ENCODE measurements around the gene SGK2. TPM values are rescaled to one million over a fixed set of nuclear protein-coding genes. Genes with fewer than 3 reads are reported as not detected.

The SGK2 gene
- total RNA-seq, 4 donors from 2014 or later = 0.36 to 1.2 (median 0.55) TPM; not detected in 1

- in situ Hi-C loops (cut with MboI; ENCODE audit: low sequenced_read_pairs in 4 of 4) = no loop called here
- no peaks in the 10 kb centered on the region for H3K9me3 ChIP-seq
- no peak for TF ChIP-seq POLR2A (IDR thresholded peaks at IDR 0.05)
- TF ChIP-seq, protein P1, sequence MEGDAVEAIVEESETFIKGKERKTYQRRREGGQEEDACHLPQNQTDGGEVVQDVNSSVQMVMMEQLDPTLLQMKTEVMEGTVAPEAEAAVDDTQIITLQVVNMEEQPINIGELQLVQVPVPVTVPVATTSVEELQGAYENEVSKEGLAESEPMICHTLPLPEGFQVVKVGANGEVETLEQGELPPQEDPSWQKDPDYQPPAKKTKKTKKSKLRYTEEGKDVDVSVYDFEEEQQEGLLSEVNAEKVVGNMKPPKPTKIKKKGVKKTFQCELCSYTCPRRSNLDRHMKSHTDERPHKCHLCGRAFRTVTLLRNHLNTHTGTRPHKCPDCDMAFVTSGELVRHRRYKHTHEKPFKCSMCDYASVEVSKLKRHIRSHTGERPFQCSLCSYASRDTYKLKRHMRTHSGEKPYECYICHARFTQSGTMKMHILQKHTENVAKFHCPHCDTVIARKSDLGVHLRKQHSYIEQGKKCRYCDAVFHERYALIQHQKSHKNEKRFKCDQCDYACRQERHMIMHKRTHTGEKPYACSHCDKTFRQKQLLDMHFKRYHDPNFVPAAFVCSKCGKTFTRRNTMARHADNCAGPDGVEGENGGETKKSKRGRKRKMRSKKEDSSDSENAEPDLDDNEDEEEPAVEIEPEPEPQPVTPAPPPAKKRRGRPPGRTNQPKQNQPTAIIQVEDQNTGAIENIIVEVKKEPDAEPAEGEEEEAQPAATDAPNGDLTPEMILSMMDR (IDR thresholded peaks at IDR 0.05 in 4 of 5, conservative IDR thresholded peaks at IDR 0.05 in 1 of 5) = no peak
- no peak overlapping the region for H3K4me3 ChIP-seq
- H3K27ac ChIP-seq = no peak overlapping the region
- DNase-seq = no peak
- intact Hi-C loops (cut with DNase I; ENCODE audit: low total_unique reads) = no loop called here
- ATAC-seq = no peak
- no peaks in the 10 kb centered on the region for H3K36me3 ChIP-seq
- no peaks in the 10 kb centered on the region for H3K4me1 ChIP-seq
- no peaks in the 10 kb centered on the region for H3K27me3 ChIP-seq
Measured at GRCh38 chr20:43563991-43564390, 5.2 kb downstream of the SGK2 start.

- intact Hi-C loops (cut with DNase I; ENCODE audit: low total_unique reads) (no loop called here), in situ Hi-C loops (cut with MboI; ENCODE audit: low sequenced_read_pairs in 4 of 4) (no loop called here)
- Histone ChIP-seq H3K27ac (no peak overlapping the region), H3K27me3 (no peaks in the 10 kb centered on the region), H3K4me3 (no peak overlapping the region), H3K4me1 (no peaks in the 10 kb centered on the region), H3K9me3 (no peaks in the 10 kb centered on the region), H3K36me3 (no peaks in the 10 kb centered on the region)
- ATAC-seq = no peak
- no peak for DNase-seq
- TF ChIP-seq POLR2A (IDR thresholded peaks at IDR 0.05) = no peak
- TF ChIP-seq, protein P1 (IDR thresholded peaks at IDR 0.05 in 4 of 5, conservative IDR thresholded peaks at IDR 0.05 in 1 of 5) = no peak
Measured at GRCh38 chr20:43564455-43564854, 5.6 kb downstream of the SGK2 start.

DNA sequence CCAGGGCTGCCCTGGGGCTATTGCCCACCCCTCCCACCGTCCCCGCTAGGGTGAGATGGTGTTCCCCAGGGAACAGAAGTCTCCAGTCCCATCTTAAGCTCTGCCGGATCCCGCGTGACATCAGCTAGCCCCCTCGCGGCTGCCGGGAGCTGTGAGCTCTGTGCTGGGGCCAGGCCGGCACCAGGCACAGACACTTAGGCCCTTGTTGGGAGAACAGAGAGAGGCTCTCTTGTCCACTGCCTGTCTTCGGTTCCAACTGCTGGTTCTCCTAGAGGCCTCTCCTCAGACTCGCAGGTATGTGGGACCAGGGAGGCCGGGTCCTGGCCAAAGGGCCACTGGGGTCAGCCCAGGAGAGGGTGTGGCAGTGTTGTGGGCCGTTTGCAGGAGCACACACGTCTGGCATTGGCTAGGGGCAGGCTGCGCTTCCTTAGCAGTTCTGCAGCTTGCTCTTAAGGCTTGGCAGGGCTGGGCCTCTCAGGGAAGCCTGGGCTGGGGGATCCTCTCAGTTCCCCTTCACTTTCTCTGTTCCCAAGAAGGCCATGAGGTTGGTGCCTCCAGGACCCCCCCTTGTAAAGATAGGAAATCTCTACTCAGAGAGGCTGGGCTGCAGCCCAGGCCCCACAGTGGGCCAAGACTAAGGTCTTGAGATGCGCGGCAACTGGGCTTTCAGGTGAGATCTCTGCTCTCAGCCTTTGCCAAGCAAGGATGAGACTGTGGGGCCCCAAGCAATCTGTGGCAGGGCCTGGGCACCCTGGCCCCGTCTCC lies 6.3 kb downstream of the SGK2 start:
- intact Hi-C loops (cut with DNase I; ENCODE audit: low total_unique reads) (no loop called here), in situ Hi-C loops (cut with MboI; ENCODE audit: low sequenced_read_pairs in 4 of 4) (no loop called here)
- TF ChIP-seq, protein P1 (IDR thresholded peaks at IDR 0.05 in 4 of 5, conservative IDR thresholded peaks at IDR 0.05 in 1 of 5) = no peak
- TF ChIP-seq POLR2A (IDR thresholded peaks at IDR 0.05) = no peak
- no peaks in the 10 kb centered on the region for H3K27me3 ChIP-seq
- no peaks in the 10 kb centered on the region for H3K9me3 ChIP-seq
- ATAC-seq = no peak
- H3K4me1 ChIP-seq = no peaks in the 10 kb centered on the region
- DNase-seq = no peak
- no peak overlapping the region for H3K27ac ChIP-seq
- H3K36me3 ChIP-seq = no peaks in the 10 kb centered on the region
- H3K4me3 ChIP-seq = no peak overlapping the region

- Histone ChIP-seq H3K4me1 (no peaks in the 10 kb centered on the region), H3K27me3 (no peaks in the 10 kb centered on the region), H3K36me3 (no peaks in the 10 kb centered on the region), H3K27ac (no peak overlapping the region), H3K9me3 (no peaks in the 10 kb centered on the region), H3K4me3 (no peak overlapping the region)
- in situ Hi-C loops (cut with MboI; ENCODE audit: low sequenced_read_pairs in 4 of 4) = no loop called here
- intact Hi-C loops (cut with DNase I; ENCODE audit: low total_unique reads) = no loop called here
- ATAC-seq = no peak
- DNase-seq = no peak
- TF ChIP-seq, protein P1 (IDR thresholded peaks at IDR 0.05 in 4 of 5, conservative IDR thresholded peaks at IDR 0.05 in 1 of 5) = no peak
- TF ChIP-seq POLR2A (IDR thresholded peaks at IDR 0.05) = no peak
Measured at GRCh38 chr20:43565758-43566104, 6.9 kb downstream of the SGK2 start.

- intact Hi-C loops (cut with DNase I; ENCODE audit: low total_unique reads) = no loop called here
- Histone ChIP-seq H3K27ac (no peak overlapping the region), H3K4me3 (no peak overlapping the region), H3K9me3 (no peaks in the 10 kb centered on the region), H3K4me1 (no peaks in the 10 kb centered on the region), H3K27me3 (no peaks in the 10 kb centered on the region), H3K36me3 (no peaks in the 10 kb centered on the region)
- ATAC-seq = no peak
- in situ Hi-C loops (cut with MboI; ENCODE audit: low sequenced_read_pairs in 4 of 4) = no loop called here
- TF ChIP-seq, protein P1 (IDR thresholded peaks at IDR 0.05 in 4 of 5, conservative IDR thresholded peaks at IDR 0.05 in 1 of 5) = no peak
- TF ChIP-seq POLR2A (IDR thresholded peaks at IDR 0.05) = no peak
- DNase-seq = no peak
Measured at GRCh38 chr20:43567477-43567876, 8.7 kb downstream of the SGK2 start.
